Measurements from ENCODE around the gene EPC2.

The EPC2 gene, protein sequence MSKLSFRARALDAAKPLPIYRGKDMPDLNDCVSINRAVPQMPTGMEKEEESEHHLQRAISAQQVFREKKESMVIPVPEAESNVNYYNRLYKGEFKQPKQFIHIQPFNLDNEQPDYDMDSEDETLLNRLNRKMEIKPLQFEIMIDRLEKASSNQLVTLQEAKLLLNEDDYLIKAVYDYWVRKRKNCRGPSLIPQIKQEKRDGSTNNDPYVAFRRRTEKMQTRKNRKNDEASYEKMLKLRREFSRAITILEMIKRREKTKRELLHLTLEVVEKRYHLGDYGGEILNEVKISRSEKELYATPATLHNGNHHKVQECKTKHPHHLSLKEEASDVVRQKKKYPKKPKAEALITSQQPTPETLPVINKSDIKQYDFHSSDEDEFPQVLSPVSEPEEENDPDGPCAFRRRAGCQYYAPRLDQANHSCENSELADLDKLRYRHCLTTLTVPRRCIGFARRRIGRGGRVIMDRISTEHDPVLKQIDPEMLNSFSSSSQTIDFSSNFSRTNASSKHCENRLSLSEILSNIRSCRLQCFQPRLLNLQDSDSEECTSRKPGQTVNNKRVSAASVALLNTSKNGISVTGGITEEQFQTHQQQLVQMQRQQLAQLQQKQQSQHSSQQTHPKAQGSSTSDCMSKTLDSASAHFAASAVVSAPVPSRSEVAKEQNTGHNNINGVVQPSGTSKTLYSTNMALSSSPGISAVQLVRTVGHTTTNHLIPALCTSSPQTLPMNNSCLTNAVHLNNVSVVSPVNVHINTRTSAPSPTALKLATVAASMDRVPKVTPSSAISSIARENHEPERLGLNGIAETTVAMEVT

DNA sequence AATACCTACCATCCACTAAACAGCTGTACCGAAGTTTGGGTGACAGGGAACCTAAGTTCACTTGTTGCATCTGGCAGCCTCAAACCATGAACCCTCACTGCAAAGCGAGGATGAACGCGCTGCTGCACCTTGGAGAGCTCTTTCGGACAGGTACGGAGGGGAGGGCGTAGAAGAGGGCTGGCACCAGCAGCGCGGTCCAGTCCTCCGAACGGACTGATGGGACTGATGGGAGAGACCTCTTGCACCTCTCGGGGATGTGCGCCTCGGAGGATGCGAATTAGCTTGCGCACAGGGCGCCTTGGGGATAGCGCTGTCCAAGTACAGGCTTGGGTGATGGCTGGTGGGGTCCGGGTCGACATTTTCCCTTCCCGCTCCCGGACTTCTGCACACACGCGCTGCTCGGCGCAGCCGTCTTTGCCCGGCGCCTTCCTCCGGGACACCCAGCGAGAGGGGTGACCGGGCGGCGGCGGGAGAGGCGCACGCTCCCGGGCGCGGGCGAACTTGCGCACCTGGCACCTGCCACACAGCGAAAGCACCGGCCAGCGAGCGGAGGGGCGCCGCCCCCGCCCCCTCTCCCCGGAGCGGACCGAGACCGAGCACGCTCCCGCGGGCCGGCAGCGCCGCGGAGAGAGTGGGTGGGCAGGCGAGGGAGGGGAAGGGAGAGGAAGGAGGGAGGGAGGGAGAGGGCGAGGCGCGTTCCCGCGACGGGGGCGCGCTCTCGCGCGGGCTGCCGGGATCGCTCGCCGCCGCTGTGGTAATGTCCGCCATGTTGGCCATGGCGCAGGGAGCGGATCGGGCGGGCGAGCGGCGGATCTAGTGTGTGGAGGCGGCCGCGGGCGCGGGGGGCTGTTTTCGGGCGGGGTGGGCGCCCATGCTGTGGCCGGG is at the start of gene EPC2:
TSS of gene EPC2 (plus strand) at position 754 of the 885 bp plus-strand sequence. CDS start 267 bp downstream, outside the sequence.
- peak; percentile 58 for DNase-seq

DNA sequence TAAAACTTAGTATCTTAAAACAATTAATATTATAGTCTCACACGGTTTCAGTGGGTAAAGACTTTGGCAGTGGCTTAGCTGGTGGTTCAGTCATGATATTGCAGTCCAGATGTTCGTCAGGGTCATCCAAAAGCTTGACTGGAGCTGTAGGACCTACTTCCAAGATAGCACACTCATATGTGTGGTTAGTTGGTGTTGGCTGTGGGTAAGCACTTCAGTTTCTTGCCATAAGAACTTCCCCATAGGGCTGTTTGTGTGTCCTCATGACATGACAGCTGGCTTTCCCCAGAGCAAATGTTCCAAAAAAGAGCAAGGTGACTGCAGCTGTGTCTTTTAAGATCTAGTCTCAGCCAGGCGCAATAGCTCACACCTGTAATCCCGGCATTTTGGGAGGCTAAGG is 48.5 kb upstream of the EPC2 start:
- DNase-seq: no peak

DNA sequence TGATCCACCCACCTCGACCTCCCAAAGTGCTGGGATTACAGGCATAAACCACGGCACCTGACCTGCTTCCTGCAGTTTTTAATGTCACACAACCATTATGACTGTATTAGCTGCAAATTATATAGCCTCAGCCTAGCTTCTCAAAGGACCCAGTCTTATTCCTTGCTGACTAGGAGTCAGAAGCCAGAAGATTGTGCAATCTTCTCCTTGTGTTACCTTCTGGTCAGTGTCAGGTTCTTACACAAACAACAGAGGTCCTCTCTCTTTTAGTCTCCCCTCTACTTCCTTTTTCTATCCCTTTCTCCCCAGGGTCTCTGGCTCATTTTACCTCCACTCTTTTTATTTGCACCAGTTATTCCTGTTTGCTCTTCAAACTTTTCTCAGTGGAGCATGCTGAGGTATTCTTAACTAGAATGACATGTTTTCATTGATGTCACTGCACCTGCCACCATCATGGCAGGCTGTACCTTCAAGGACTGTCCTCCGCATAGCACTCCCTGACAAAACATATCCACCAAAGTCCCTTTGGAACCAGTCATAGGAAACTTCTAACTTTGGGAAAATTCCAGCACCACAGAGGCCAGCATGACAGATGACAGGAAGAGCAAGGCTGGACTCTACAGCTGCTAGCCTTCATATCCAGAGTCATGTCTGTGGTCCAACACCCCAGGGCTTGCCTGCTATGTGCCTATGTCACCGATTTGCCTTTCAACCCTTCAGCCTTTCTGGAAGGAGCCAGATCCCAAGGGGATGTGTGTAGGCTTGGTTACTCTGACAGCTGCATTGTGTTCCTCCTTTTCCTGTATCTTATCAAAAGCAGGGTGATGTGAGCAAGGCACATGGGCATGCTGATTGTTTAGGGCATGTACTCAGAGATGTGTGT is 45.2 kb upstream of the EPC2 start:
- DNase-seq: no peak

DNA sequence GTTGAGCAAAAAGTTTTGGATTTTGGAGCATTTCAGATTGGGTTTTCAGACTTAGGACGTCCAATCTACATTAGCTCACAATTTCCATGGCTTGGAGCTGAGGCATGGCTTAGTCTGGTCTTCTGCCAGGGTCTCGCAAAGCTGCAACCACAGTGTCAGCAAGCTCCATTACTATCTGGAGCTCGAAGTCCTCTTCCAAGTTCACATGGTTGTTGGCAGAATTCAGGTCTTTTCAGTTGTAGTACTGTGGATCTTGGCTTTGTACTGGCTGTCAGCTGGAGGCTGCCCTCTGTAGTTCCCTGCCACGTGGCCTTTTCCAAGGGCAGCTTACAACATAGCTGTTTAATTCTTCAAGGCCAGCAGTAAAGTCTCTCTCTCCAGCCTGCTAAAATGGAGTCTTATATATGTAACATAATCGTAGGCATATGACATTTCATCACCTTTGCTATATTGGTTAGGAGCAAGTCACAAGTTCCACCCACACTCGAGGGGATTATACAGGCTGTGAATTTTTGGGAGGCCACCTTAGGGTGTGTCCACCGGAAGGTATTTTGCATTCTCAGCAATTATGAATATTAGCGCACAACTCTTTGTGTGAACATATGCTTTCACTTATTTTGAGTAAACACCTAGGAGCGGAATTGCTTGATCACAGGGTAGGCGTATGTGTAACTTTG is 41.5 kb upstream of the EPC2 start:
- no peak for DNase-seq

DNA sequence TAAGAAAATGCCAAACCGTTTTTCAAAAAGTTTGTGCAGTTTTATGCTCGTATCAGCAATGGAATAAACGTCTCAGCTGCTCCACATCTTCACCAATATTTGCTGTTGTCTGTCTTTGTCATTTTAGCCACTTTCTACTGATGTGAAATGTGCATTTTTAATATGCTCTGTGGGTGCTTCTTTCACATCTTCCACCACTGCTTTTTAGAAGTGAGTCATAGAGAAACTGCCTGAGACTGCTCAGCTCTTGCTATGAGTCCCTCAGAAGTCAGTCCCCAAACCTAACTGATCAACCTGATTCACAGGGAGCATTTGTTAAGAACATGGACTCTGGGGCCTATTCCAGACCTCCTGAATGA is 41.0 kb upstream of the EPC2 start:
- DNase-seq: no peak

DNA sequence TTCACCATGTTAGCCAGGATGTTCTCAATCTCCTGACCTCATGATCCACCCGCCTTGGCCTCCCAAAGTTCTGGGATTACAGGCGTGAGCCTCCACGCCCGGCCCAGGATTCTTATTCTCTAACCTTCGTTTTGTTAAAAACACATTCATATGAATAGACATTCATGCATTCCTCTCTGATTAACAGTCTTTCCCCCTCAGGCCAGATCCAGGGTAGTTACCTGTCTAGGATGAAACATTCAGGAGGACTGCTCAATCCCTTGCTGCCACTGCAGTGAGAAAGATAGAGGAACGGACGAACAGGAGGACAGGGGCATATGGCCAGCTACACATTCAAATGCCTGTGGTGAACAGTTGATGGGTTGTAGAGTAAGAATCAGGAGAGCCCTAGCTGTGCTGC is 39.6 kb upstream of the EPC2 start:
- DNase-seq: no peak

DNA sequence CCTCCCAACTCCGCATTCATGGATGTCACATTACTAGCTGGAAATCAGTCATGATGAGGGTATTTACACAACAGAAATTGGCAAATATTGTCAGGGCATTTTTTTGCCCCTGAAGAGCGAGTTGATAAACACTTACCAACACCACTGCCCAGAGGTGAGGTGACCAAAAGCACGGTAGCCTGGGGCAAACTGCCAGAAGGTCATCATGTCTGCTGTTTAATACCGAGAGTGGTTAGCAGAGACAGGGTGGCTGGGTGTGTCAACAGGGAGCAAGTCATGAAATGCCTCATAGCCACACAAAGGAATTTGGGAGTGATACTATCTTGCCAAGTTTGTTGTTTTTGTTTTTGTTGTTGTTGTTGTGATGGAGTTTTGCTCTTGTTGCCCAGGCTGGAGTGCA is 37.0 kb upstream of the EPC2 start:
- DNase-seq: no peak

DNA sequence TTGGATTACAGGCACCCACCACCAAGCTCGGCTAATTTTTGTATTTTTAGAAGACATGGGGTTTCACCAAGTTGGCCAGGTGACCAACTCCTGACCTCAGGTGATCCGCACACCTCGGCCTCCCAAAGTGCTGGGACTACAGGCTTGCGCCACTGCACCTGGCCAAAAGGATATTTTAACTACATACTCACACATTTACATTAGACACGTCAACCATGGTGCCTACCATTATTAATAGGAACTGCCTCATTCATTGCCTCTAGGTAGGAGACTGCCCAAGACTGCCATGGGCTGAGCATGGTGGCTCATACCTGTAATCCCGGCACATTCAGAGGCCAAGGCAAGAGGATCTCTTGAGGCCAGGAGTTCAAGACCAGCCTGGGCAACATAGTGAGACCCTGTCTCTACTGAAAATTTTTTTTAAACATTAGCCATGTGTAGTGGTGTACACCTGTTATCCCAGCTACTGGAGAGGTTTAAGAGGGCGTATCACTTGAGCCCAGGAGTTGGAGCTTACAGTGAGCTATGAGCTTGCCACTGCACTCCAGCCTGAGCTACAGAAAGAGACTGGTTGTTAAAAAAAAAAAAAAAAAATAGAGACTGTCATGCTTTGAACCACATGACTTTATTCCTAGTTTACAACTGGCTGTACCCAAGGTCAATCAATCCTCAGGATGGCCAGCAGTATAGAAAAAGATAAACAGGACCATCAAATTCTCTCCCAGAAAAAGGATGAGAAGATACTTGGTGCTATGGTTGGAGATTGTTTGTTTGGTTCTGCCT is 31.1 kb upstream of the EPC2 start:
- DNase-seq: no peak

DNA sequence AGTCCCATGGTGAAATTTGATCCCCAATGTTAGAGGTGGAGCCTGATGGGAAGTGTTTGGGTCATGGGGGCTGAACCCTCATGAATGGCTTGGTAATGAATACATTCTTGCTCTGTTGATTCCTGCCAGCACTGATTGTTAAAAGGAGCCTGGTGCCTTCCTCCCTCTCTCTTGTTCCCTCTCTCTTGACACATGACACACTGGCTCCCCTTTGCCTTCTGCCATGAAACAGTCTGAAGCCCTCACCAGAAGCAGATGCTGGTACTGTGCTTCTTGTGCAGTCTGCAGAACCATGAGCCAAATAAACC is 30.6 kb upstream of the EPC2 start:
- peak; percentile 28 for DNase-seq

DNA sequence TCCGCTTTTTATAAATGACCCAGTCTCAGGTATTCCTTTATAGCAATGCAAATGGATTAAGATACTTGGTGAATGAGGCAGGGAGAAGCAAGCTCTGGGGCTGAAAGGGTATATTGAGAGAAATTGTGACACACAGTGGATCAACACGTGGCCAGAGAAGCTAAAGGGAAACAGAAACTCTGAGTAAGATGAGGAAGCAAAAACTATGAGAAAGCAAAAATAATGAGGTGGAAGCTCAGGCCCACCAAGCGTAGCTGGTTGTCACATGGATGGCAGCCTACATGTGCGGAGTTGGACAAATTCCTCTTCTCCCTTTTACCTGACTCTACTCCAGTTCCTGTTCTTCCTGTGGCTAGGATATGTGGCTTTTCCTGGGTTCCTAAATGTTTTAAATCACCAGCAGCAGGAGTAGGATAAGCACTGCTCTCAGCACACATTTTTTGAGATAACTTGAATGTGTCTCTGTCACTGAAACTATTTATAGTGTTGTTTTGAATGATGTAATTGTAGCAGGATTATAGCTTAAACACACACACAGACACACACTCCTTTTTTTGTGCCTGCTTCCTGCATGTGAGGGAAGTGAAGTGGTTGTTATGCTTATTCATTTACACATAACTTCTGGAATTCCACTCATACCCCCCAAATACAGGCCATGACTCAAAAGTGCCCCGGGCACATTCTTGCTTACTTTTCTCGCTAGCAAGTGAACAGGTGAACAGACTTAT is 30.1 kb upstream of the EPC2 start:
- no peak for DNase-seq

DNA sequence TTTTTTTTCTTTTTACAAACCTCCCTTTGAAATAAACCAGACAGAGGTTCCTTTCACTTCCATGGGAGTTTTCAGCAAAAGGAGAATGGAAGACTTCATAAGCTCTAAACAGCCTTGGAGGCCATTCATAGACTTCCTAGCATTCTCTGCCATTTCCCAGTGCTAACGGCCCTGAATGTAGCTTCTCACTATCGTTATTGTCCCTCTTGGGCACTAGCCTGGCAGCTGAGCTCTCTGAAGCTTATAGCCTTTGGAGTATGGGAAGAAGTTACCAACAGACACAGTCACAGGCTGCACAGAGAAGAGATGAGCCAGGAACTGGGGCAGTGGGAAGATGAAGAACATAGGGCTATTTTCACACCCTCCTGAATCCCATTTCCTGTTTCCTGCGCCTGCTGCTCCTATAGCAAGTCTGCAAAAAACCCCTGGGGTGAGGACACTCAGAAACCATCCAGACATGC is 29.1 kb upstream of the EPC2 start:
- DNase-seq: no peak

DNA sequence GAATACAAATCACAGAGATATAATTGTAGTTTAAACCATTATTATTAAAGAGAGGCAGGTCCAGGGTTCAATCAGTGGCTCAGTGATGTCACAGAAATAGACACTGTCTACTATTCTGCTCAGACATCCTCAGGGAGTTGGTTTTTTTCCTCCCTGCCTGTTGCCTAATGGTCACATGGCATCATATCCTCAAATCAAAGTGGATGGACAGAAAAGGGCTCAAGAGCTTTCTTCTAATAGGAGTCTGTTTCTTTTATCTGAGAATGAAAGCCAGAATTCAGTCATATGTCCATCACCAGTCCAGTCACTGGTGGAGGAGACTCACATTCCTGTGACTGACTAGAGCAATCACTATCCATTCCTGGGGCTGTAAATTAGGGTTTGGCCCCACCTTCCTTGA is 27.9 kb upstream of the EPC2 start:
- DNase-seq: no peak

DNA sequence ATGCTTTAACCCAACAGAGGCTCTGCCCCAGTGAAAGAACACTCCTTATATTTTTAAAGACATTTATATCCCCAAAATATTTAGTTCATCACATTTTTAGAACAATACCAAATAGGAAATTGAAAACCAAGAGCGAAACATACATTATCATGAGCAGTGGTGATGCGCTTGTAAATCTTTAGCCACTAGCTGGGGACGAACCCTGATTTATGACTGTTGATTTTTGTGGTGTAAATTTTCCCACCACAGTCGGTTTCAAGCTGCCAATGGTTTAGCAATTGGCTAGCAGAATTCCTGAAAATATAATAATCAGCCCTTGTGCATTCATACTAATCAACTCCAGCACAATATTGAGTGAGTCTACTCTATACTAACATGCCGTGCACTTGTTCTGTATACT is 27.3 kb upstream of the EPC2 start:
- no peak for DNase-seq

DNA sequence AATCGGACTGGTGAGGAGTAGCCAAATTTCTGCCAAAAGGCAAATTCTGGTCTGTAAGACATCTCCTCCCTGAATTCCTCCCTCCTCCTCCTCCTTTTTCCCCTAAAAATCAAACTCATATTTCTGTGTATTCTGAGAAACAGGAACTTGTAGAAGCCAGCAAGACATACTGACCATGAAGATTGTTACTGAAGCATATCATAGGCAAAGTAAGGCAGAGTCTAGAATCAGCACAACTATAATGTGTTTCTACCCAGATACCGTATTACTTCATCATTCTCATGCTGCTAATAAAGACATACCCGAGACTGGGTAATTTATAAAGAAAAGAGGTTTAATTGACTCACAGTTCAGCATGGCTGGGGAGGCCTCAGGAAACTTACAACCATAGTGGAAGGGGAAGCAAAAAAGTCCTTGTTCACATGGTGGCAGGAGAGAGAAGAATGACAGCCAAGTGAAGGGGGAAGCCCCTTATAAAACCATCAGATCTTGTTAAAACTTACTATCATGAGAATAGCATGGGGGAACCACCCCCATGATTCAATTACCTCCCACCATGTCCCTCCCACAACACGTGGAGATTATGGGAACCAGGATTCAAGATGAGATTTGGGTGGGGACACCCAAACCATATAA is 24.9 kb upstream of the EPC2 start:
- no peak for DNase-seq

DNA sequence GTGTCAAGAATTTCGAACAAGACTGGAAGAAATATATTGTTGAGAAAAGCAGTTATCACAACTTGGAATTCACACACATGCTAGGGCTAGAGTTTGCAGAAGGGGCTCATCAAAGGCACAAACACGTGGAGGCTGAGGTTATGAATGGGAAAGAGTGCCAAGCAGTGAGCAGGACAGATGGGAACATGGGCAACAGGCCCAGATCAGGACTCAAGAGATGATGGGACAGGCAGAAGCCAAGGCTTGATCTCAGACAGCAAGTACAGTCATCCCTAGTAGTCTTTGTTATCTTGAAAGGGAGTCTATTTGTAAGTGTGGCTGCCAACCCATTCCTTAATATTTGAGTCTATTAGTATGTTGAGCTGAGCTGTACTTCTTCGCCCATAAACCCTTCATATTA is 22.2 kb upstream of the EPC2 start:
- no peak for DNase-seq

DNA sequence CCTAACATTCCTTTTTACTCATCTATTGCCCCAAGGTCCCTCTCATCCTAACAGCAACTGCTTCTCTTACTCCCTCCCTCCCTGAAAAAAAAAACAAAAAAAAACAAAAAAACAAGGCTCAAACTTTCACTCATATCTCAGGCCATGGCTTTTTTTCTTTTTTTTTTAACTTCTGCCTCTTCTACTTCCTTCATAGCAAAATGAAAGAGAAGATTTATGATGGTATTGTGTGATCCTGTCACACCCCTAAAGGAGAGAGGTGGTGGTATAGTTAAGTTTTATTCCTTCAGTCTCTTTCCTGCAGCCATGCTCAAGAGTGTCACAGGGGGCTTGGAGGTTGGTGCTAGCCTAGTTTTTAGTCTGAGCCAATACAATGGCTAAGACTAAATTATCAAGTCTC is 21.5 kb upstream of the EPC2 start:
- no peak for DNase-seq

DNA sequence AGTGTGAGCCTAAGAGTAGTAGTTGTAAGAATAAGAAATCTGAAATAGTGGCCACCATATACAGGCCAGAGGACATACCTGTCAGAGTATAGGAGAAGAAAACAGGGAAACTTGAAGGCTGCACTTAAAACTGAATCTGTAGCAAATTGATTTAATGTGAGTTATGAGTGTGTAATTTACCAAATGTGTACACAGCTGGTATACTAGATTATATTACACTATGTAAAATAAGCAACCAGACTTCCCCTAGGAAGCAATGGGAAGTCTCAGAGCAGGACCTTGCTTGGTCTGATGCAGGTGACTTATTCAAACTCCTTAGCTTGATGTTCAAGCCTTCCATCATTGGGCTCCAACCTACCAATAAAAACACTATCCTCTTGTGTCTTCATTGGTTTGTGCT is 17.3 kb upstream of the EPC2 start:
- DNase-seq: no peak

DNA sequence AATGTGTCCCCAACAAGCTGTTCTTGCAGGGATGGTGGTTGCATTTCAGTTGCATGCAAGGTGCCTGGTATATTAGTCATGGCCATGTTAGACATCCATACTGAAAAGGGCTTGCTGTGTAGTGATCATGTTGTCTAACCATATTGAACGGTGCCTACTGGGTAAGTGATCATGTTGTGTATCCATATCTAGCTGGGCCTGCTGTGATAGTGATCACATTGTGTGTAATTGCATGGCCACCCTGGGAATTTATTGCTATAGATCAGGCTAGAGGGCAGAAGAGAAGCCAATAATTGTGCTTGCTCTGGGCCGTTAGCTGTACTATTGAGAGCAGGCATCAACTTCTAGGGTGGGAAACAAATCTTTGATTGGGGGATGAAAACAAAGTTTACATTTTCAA is 9.8 kb upstream of the EPC2 start:
- DNase-seq: no peak

DNA sequence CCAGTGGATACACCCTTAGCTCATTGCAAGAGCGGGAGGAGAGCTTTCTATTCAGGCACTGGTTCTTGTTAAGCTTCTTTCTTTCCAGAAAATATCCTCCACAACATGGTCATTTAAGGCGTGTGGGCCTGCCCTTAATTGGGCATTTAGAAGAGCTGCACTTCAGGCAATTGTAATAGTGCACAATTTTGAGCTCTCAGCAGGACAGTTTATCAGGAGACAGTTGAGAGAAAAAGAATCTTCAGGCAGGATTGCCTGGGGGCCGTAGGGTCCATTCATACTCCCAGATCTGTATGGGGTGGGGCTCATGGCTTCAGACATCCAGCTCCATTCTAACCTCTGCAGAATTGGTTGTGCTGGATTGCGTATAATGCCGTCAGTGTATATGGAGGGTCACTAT is 6.0 kb upstream of the EPC2 start:
- no peak for DNase-seq

DNA sequence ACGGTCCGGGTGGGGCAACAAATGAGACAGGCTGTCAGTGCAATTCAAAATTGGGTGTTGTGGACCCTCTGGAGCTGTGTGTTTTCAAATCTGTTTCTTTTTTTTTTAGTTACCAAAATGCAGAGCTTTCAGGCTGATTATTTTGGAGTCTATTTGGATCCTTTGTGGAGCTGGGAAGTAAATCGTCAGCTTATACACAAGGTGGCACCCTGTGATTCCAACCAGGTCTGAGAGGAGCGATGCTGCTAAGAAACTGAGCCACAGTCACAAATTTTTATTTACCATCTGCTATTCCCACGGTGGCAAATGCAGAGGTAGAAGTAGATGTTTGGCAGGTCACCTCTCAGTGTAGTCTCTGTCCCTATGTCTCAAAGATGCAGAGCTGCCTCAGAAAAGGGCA is 3.8 kb upstream of the EPC2 start:
- DNase-seq: no peak
